HG02884 (cell line): ENCODE data around the gene BMI1.
"Not testable (repeated sequence)": the region's sequence is repeated elsewhere in the genome, so short reads cannot be mapped to it uniquely, and the experiment has no call there.

Experiments
- ATAC-seq: cut with Tn5 transposase; IDR thresholded peaks from one replicate; pipeline ENCODE4 v1.9.1; 2021; ENCODE audit warnings: mild to moderate bottlenecking, moderate library complexity; ENCODE audit not compliant: unreplicated experiment

Gene BMI1

DNA sequence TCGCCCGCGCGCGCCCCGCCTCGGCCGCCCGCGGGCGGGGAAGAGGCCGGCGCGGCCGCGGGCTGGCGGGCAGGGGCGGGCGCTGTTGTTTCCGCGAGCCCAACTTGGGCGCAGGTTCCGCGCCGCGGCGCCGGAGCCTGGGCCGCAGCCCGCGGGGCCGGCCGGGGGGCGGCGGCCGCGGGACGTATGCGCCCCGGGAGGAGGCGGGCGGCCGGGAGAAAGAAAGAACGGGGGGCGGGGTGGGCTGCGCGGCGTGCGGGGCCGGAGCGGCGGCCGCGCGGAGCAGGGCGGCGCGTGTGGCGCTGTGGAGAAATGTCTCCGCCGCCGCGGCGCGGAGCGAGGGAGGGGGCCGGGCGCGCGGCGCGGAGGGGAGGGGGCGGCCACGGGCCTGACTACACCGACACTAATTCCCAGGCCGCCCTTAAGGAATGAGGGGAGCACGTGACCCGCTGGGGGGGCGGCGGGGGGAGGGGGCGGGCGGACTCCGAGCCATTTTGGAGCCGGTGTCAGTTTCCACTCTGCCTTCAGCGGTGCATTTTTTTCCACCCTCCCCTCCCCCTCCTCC, at the start of gene BMI1:
Gene BMI1, plus strand, starts transcription at position 509 of the 565 bp plus-strand sequence. CDS start 5,351 bp downstream, outside the sequence.
- no peak for ATAC-seq

GRCh38 chr10:22271786-22272185, 49.1 kb upstream of the BMI1 start:
- no peak for ATAC-seq

DNA sequence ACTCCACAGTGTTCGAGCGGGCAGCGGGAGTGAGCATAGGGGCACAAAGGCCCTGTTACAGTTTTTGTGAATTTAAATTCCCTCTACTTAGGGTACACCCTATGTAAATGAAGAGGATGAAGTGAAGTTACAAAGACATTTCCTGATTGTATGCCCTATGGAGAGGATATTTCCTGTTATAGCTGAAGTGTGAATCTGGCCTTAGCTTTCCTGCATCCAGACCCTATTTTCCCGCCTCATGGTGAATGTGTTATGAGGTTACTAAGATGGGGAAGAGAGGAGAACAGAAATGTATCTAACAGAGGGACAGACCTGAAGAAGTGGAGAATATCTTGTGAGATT, 42.5 kb upstream of the BMI1 start:
- no peak for ATAC-seq

- no peak for ATAC-seq
Measured at GRCh38 chr10:22280078-22280477, 40.8 kb upstream of the BMI1 start.

DNA sequence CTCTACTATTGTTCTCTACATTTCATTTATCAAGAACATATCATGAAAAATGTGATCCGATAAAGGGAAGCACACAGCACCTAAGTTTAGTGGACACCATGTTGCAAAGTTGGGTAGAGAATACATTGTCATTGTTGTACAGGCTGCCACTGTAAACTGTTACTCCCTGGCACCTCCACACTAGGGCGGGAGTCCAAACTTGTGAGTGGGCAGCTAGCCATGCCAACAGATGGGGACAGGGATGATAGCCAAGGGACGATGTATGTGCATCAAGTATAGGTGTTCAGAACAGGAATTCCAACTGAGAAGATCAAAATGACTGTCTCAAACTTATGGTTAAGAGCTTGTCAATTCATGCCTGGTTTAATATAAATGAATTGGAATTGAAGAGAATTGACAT, 35.8 kb upstream of the BMI1 start:
- no peak for ATAC-seq

DNA sequence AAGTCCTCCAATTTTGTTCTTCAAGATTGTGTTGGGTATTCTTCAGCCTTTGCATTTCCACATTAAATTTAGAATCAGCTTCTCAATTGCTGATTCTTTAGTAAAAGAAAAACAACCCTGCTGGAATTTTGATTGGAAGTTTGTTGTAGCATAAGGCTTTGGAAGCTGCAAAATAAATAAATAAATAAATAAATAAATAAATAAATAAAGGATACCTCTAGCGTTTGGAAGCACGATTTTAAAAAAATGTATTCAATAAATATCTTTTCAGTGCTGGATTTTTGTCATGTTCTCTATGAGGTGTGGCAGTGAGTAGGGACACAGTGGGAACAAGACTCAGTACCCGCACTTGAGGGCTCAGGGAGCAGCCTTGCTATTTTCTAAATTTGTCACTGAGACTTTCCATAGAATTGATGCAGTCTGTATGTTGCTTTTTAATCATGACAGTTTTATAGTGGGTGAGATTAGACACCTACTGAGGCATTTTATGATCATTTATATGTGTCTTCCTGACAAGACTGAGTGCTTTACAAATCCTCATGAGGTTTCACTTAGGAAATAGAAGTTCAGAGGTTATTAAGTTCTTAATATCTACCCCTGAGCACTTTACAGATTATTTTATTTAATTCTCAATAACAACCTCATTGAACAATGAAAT, 27.0 kb upstream of the BMI1 start:
- ATAC-seq: no peak

DNA sequence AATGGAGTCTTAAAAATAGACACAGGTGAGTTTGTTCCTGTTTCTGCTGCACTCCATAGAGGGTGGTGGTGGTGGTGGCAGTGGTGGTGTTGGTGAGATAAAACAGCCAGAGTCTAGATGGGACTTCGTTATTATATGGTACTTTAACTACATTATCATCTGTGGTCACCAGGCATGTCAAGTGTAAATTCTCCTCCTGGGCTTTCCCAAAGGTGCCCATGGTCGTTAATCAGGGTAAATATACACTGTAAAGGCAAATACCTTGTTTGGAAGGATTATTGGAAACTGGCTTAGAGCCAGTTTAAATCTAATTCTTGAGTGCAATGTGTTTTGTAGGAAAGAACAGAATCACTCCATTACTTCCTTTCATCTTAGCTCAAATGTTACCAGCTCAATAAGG, 26.2 kb upstream of the BMI1 start:
- no peak for ATAC-seq

DNA sequence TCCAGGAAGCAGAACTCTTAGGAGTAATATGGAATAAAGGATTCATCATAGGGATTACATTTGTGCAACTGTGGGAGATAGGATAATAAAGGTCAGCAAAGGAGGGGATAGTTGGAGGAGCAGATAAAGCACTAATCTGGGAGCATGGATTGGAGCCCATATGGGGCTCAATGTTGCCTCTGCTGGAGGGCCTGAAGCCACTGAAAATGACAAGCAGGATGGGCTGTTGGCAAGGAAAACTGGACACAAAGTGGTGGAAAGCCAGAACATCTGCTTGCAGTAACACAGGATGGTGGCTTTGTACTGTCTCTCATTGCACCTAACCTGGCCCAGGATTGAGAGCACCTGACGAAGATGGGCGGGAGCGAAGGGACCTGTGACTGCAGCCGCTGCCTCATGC, 19.7 kb upstream of the BMI1 start:
- no peak for ATAC-seq

GRCh38 chr10:22303461-22303860, 17.4 kb upstream of the BMI1 start:
- ATAC-seq: no peak

- no peak for ATAC-seq
Measured at GRCh38 chr10:22305721-22306120, 15.2 kb upstream of the BMI1 start.

GRCh38 chr10:22308390-22308789, 12.5 kb upstream of the BMI1 start:
- peak; percentile 100 for ATAC-seq

- no peak for ATAC-seq
Measured at GRCh38 chr10:22309180-22310000, 11.5 kb upstream of the BMI1 start.

DNA sequence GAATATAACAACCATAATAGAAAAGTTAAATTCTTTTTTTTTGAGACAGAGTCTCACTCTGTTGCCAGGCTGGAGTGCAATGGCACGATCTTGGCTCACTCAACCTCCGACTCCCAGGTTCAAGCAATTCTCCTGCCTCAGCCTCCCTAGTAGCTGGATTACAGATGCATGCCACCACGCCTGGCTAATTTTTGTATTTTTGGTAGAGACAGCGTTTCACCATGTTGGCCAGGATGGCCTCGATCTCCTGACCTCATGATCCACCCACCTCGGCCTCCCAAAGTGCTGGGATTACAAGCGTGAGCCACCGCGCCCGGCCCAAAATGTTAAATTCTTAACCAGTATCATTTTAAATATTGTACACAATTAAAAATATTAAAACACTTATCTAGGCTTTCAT, 10.9 kb upstream of the BMI1 start:
- not testable (repeated sequence) for ATAC-seq

DNA sequence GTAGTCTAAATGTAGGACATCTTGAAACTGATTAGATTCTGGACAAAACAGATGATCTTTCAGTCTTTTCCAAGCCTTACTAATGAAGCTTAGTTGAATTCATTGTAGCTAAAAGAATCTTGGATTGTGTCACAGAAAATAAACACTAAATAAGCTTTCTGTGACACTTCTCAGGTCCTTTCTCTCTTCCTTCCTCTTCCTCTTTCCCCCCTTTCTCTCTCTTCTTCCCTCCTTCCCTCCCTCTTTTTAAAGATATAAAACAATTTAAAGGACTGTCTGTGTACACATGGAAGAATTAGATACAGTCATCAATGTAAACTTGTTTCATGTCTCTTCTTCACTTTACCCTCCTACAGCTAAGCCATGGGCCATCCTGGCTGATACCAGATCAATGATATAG, 10.0 kb upstream of the BMI1 start:
- no peak for ATAC-seq

DNA sequence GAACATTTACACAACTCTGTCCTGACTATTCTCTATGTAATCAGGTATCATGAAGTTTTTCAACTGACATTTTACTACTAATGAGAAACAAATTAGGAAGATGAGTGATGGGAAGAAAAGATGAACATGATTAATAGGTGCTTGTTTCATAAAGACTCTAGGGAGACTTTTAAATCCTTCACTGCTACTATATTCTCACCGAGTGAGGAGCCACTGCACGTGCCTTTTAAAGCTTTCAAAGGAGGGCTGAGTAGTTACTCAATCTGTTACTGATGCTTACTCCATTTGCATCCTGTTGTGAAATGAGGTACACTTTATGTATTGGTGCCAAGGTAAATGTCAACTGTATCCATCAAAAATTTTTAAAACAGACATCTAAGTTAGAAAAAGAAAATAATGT, 6.0 kb upstream of the BMI1 start:
- no peak for ATAC-seq

- ATAC-seq: peak; percentile 11
Measured at GRCh38 chr10:22315455-22316285, 5.2 kb upstream of the BMI1 start.

- ATAC-seq: peak; percentile 47
Measured at GRCh38 chr10:22316286-22317075, 4.4 kb upstream of the BMI1 start, which contains the start of gene COMMD3. Gene COMMD3 (plus strand): TSS chr10:22316388. CDS start chr10:22316418, 30 bp downstream.

DNA sequence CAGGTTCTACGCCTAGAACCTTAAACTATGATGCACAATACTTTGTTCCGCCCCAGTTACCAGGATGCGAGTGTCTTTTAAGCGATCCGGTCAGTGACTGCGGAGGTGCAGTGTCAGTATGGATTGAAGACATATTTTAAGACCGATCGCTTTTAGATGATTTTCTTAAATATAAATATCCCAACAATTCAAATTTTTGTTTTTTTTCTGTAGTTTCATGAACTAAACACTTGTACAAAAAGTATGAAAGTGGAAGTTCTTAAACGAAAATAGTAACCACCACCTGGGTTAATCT, 3.9 kb upstream of the BMI1 start:
- ATAC-seq: peak; percentile 21

DNA sequence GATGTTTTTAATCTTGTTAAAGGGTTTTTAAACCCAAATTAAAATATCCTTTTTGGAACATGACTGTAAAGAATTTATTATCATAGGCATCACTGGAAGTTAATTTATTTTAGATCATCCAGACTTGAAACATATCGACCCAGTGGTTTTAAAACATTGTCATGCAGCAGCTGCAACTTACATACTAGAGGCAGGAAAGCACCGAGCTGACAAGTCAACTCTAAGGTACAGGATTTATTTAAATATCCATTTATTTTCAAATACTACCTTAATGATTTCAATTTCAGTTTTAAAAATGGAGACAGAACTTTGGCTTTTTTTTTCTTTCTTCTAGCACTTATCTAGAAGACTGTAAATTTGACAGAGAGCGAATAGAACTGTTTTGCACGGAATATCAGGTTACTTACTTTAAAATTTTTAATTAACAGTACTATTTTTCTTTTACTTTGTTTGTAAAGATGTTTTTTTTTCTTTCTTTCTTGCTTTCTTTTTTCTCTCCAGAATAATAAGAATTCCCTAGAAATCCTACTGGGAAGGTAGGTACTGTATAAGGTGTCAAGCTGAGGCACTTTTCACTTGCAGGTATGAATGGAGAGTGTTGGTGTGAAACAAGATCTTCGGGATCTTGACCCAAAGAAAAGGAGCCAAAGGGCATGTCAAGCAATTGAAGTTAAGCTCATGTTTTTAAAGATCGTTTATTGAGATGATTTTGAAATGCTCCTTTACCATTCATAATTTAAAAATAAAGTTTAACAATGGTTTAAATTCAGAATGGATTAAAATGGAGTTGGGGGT, 2.9 kb upstream of the BMI1 start:
- no peak for ATAC-seq

DNA sequence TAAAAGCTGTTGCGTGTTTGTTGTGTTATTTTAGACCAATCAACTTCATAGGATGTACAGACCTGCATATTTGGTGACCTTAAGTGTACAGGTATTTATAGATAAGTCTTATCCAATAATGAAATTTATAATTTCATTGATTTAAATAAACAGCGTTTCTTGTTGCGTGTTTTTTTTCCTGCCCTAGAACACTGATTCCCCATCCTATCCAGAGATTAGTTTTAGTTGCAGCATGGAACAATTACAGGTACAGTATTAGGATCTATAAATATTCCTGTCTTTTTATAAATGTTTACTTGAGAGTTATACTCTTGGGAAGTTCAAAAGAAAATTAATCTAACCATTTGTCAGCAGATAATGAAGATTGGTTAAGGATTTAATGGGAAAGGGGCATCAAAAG, 2.1 kb upstream of the BMI1 start:
- ATAC-seq: no peak
